H9 (cell line): ENCODE data around the gene ABCC4. TPM values are rescaled to one million over a fixed set of nuclear protein-coding genes. Genes with fewer than 3 reads are reported as not detected.

Experiments used
- DNase-seq: peaks from one replicate; pipeline ENCODE4 v3.0.0-alpha.2; 2017
- H2AFZ ChIP-seq: one replicate; pipeline ENCODE4 v1.6.1; 2013; ENCODE audit warnings: mild to moderate bottlenecking, low read length, control low read depth, moderate library complexity
- H2AK5ac ChIP-seq: 2 replicates; pipeline ENCODE4 v1.6.1; 2013; ENCODE audit warnings: low read length, control low read depth, mixed read lengths; ENCODE audit not compliant: insufficient read length
- H2BK120ac ChIP-seq: one replicate; pipeline ENCODE4 v1.6.1; 2013; ENCODE audit warnings: low read depth, mild to moderate bottlenecking, low read length, control low read depth, inconsistent platforms; ENCODE audit not compliant: poor library complexity, severe bottlenecking
- H2BK12ac ChIP-seq: 2 replicates; pipeline ENCODE4 v1.6.1; 2013; ENCODE audit warnings: low read length, control low read depth, mixed read lengths, low read depth; ENCODE audit not compliant: insufficient read length
- H2BK15ac ChIP-seq: 2 replicates; pipeline ENCODE4 v1.6.1; 2013; ENCODE audit warnings: low read depth, low read length, control low read depth
- H2BK20ac ChIP-seq: one replicate; pipeline ENCODE4 v1.6.1; 2013; ENCODE audit warnings: low read depth, mild to moderate bottlenecking, low read length, control low read depth, inconsistent platforms; ENCODE audit not compliant: poor library complexity, severe bottlenecking
- H2BK5ac ChIP-seq: 2 replicates; pipeline ENCODE4 v1.6.1; 2013; ENCODE audit warnings: low read length, control low read depth, mixed read lengths; ENCODE audit not compliant: insufficient read length
- H3K14ac ChIP-seq: 2 replicates; pipeline ENCODE4 v1.6.1; 2013; ENCODE audit warnings: low read length, control low read depth; ENCODE audit not compliant: insufficient read depth
- H3K18ac ChIP-seq: 2 replicates; pipeline ENCODE4 v1.6.1; 2013; ENCODE audit warnings: low read depth, mild to moderate bottlenecking, mixed read lengths, low read length, control low read depth; ENCODE audit not compliant: insufficient read length
- H3K23ac ChIP-seq: 2 replicates; pipeline ENCODE4 v1.6.1; 2013; ENCODE audit warnings: low read length, control low read depth, mixed read lengths, low read depth; ENCODE audit not compliant: insufficient read length
- H3K23me2 ChIP-seq: 2 replicates; pipeline ENCODE4 v1.6.1; 2013; ENCODE audit warnings: low read depth, mild to moderate bottlenecking, mixed read lengths, low read length, control low read depth; ENCODE audit not compliant: insufficient read length, poor library complexity, severe bottlenecking
- H3K27ac ChIP-seq: 2 replicates; pipeline ENCODE4 v1.5.1; 2013; ENCODE audit warnings: low read length, control low read depth, mixed read lengths, low read depth; ENCODE audit not compliant: insufficient read length
- H3K27me3 ChIP-seq: 2 replicates; pipeline ENCODE4 v1.6.1; 2013; ENCODE audit warnings: low read length, control low read depth, inconsistent platforms; ENCODE audit not compliant: insufficient read depth
- H3K4ac ChIP-seq: 2 replicates; pipeline ENCODE4 v1.6.1; 2013; ENCODE audit warnings: low read depth, mild to moderate bottlenecking, control low read depth, inconsistent platforms, low read length, moderate library complexity
- H3K4me1 ChIP-seq: 2 replicates; pipeline ENCODE4 v1.6.1; 2013; ENCODE audit warnings: low read length, control low read depth, inconsistent platforms; ENCODE audit not compliant: insufficient read depth
- H3K4me2 ChIP-seq: 2 replicates; pipeline ENCODE4 v1.6.1; 2013; ENCODE audit warnings: low read length, control low read depth, mixed read lengths; ENCODE audit not compliant: insufficient read length, insufficient read depth
- H3K56ac ChIP-seq: 2 replicates; pipeline ENCODE4 v1.6.1; 2013; ENCODE audit warnings: low read depth, mild to moderate bottlenecking, mixed read lengths, low read length, control low read depth; ENCODE audit not compliant: insufficient read length
- H3K79me1 ChIP-seq: 2 replicates; pipeline ENCODE4 v1.6.1; 2013; ENCODE audit warnings: low read depth, mild to moderate bottlenecking, moderate library complexity, low read length, control low read depth, inconsistent platforms; ENCODE audit not compliant: insufficient read depth, poor library complexity, severe bottlenecking
- H3K79me2 ChIP-seq: 2 replicates; pipeline ENCODE4 v1.6.1; 2013; ENCODE audit warnings: low read length, control low read depth, inconsistent platforms; ENCODE audit not compliant: insufficient read depth
- H3K9ac ChIP-seq: 2 replicates; pipeline ENCODE4 v1.6.1; 2013; ENCODE audit warnings: low read length, control low read depth, mixed read lengths; ENCODE audit not compliant: insufficient read length; ENCODE audit errors: extremely low read depth
- H3K9me3 ChIP-seq: one replicate; pipeline ENCODE4 v1.6.1; 2013; ENCODE audit warnings: low read depth, low read length, inconsistent platforms; ENCODE audit not compliant: control insufficient read depth
- H3T11ph ChIP-seq: one replicate; pipeline ENCODE4 v1.6.1; 2013; ENCODE audit warnings: mild to moderate bottlenecking, low read length, control low read depth, inconsistent platforms
- H4K20me1 ChIP-seq: one replicate; pipeline ENCODE4 v1.6.1; 2013; ENCODE audit not compliant: control insufficient read depth, insufficient read length, insufficient read depth
- H4K5ac ChIP-seq: 2 replicates; pipeline ENCODE4 v1.6.1; 2013; ENCODE audit warnings: low read depth, mild to moderate bottlenecking, mixed read lengths, low read length, control low read depth; ENCODE audit not compliant: insufficient read length
- H4K8ac ChIP-seq: replicated peaks from 2 replicates; pipeline ENCODE4 v1.6.1; 2013; ENCODE audit warnings: low read length, control low read depth, mixed read lengths, low read depth; ENCODE audit not compliant: insufficient read length
- H4K91ac ChIP-seq: 2 replicates; pipeline ENCODE4 v1.6.1; 2013; ENCODE audit warnings: low read depth, mild to moderate bottlenecking, moderate library complexity, mixed read lengths, low read length, control low read depth; ENCODE audit not compliant: insufficient read length
- H3K27ac Mint-ChIP-seq, 3 experiments: 2 replicates in 2 of 3; 3 replicates in 1 of 3; pipeline ENCODE4 v1.8.0; 2020 to 2021; ENCODE audit warnings: mixed read lengths in 3 of 3, mild to moderate bottlenecking in 1 of 3, moderate library complexity in 1 of 3
- H3K27me3 Mint-ChIP-seq: 2 replicates; pipeline ENCODE4 v1.8.0; 2021; ENCODE audit warnings: low read depth, mild to moderate bottlenecking, moderate library complexity, mixed read lengths
- H3K36me3 Mint-ChIP-seq, 3 experiments: 2 replicates in 2 of 3; 3 replicates in 1 of 3; pipeline ENCODE4 v1.8.0; 2020 to 2021; ENCODE audit warnings: low read depth in 3 of 3, mixed read lengths in 3 of 3; ENCODE audit not compliant: insufficient read depth in 1 of 3
- H3K4me1 Mint-ChIP-seq, 2 experiments: 2 replicates each; pipeline ENCODE4 v1.8.0; 2020; ENCODE audit warnings: mixed read lengths in 2 of 2
- H3K4me3 Mint-ChIP-seq, 2 experiments: 2 replicates in 1 of 2; 3 replicates in 1 of 2; pipeline ENCODE4 v1.8.0; 2020 to 2021; ENCODE audit warnings: mild to moderate bottlenecking in 2 of 2, mixed read lengths in 2 of 2, moderate library complexity in 1 of 2
- H3K9me3 Mint-ChIP-seq, 2 experiments: 2 replicates in 1 of 2; 3 replicates in 1 of 2; pipeline ENCODE4 v1.8.0; 2020; ENCODE audit warnings: mild to moderate bottlenecking in 2 of 2, mixed read lengths in 2 of 2, moderate library complexity in 1 of 2
- WGBS: extraction: QIAGEN DNeasy Blood & Tissue Kit; methylation state at CpG from one replicate; pipeline ENCODE4 v1.1.7; 2013; ENCODE audit warnings: missing lambda C conversion rate, low lambda C conversion rate, mixed read lengths; ENCODE audit not compliant: insufficient read length; ENCODE audit errors: extremely low coverage; 5-methylcytosine and 5-hydroxymethylcytosine counted together
- total RNA-seq: library from RNA; stranded (reverse); gene quantifications from 2 replicates; pipeline ENCODE4 v1.2.1, GENCODE V29; 2021
- TF ChIP-seq, protein P1 (sequence below): fragments of 200-600 bp; sonication (generic); conservative IDR thresholded peaks from 3 replicates; pipeline ENCODE4 v1.8.0; 2021; ENCODE audit warnings: antibody characterized with exemption, mild to moderate bottlenecking

Gene ABCC4
- total RNA-seq, 1 experiment from 2014 or later, result 5.9 TPM

GRCh38 chr13:95075506-95075905 lies 225.7 kb downstream of the ABCC4 start:
- no peaks in the 10 kb centered on the region for H3K27me3 Mint-ChIP-seq

More at GRCh38 chr13:95075506-95075905, 225.7 kb downstream of the ABCC4 start:
- no peaks in the 10 kb centered on the region for H3K23me2 ChIP-seq
- TF ChIP-seq, protein P1, sequence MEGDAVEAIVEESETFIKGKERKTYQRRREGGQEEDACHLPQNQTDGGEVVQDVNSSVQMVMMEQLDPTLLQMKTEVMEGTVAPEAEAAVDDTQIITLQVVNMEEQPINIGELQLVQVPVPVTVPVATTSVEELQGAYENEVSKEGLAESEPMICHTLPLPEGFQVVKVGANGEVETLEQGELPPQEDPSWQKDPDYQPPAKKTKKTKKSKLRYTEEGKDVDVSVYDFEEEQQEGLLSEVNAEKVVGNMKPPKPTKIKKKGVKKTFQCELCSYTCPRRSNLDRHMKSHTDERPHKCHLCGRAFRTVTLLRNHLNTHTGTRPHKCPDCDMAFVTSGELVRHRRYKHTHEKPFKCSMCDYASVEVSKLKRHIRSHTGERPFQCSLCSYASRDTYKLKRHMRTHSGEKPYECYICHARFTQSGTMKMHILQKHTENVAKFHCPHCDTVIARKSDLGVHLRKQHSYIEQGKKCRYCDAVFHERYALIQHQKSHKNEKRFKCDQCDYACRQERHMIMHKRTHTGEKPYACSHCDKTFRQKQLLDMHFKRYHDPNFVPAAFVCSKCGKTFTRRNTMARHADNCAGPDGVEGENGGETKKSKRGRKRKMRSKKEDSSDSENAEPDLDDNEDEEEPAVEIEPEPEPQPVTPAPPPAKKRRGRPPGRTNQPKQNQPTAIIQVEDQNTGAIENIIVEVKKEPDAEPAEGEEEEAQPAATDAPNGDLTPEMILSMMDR, result no peak
- no peaks in the 10 kb centered on the region for H3K4me1 ChIP-seq
- Mint-ChIP-seq H3K4me1 (no peaks in the 10 kb centered on the region; a peak in 1 of 4 replicates), H3K27ac (no peak overlapping the region), H3K4me3 (no peak overlapping the region), H3K9me3 (no peaks in the 10 kb centered on the region), H3K36me3 (peaks cover 3 to 7% (median 7%) of the 10 kb centered on the region in 3 experiments; a peak in 6 of 7 replicates)
- WGBS, result no CpG with 5 or more reads among the region's 5 CpGs
- H4K8ac ChIP-seq, result no peak overlapping the region
- H2AK5ac ChIP-seq, result no peak overlapping the region
- no peak overlapping the region for H3K9ac ChIP-seq
- H3K79me1 ChIP-seq, result no peaks in the 10 kb centered on the region
- H3T11ph ChIP-seq, result no peak overlapping the region
- no peaks in the 10 kb centered on the region for H3K27me3 ChIP-seq
- H2BK15ac ChIP-seq, result no peak overlapping the region
- H2BK20ac ChIP-seq, result no peak overlapping the region
- H4K91ac ChIP-seq, result no peak overlapping the region
- no peak overlapping the region for H2BK12ac ChIP-seq
- no peak overlapping the region for H3K14ac ChIP-seq
- H3K4ac ChIP-seq, result no peak overlapping the region
- no peaks in the 10 kb centered on the region for H3K9me3 ChIP-seq
- H3K27ac ChIP-seq, result no peak overlapping the region
- DNase-seq, result no peak
- no peaks in the 10 kb centered on the region for H3K79me2 ChIP-seq
- H3K23ac ChIP-seq, result no peak overlapping the region
- no peak overlapping the region for H2AFZ ChIP-seq
- H3K4me2 ChIP-seq, result no peak overlapping the region
- H4K20me1 ChIP-seq, result no peaks in the 10 kb centered on the region
- no peak overlapping the region for H3K18ac ChIP-seq
- no peak overlapping the region for H2BK120ac ChIP-seq
- no peak overlapping the region for H2BK5ac ChIP-seq
- no peak overlapping the region for H4K5ac ChIP-seq
- H3K56ac ChIP-seq, result no peak overlapping the region
